ENCODE results near the gene CR1.
"Not testable (repeated sequence)": the region's sequence is repeated elsewhere in the genome, so short reads cannot be mapped to it uniquely, and the experiment has no call there.

The CR1 gene

GRCh38 chr1:207646944-207647579, 151.1 kb downstream of the CR1 start:
- peak; percentile 66 for DNase-seq

GRCh38 chr1:207647671-207648333, 151.8 kb downstream of the CR1 start:
- peak; percentile 25 for DNase-seq

GRCh38 chr1:207648334-207649209, 152.6 kb downstream of the CR1 start:
- DNase-seq: no peak

- DNase-seq: no peak
Measured at GRCh38 chr1:207649210-207649753, 153.3 kb downstream of the CR1 start.

GRCh38 chr1:207649865-207650580, 154.1 kb downstream of the CR1 start:
- no peak for DNase-seq

GRCh38 chr1:207651583-207651982, 155.6 kb downstream of the CR1 start:
- DNase-seq: no peak

- DNase-seq: no peak
Measured at GRCh38 chr1:207654320-207654719, 158.4 kb downstream of the CR1 start.

- DNase-seq: no peak
Measured at GRCh38 chr1:207658408-207658807, 162.5 kb downstream of the CR1 start.

- DNase-seq: no peak
Measured at GRCh38 chr1:207658904-207659485, 163.0 kb downstream of the CR1 start.

- peak; percentile 48 for DNase-seq
Measured at GRCh38 chr1:207659545-207660153, 163.7 kb downstream of the CR1 start.

GRCh38 chr1:207661420-207661819, 165.5 kb downstream of the CR1 start:
- DNase-seq: not testable (repeated sequence)

GRCh38 chr1:207666342-207666741, 170.4 kb downstream of the CR1 start:
- DNase-seq: no peak

GRCh38 chr1:207669528-207670009, 173.6 kb downstream of the CR1 start:
- no peak for DNase-seq

- no peak for DNase-seq
Measured at GRCh38 chr1:207670192-207670591, 174.2 kb downstream of the CR1 start.

GRCh38 chr1:207670997-207671396, 175.0 kb downstream of the CR1 start:
- DNase-seq: no peak

- DNase-seq: peak; percentile 74
Measured at GRCh38 chr1:207672522-207673130, 176.7 kb downstream of the CR1 start.

GRCh38 chr1:207673399-207673798, 177.4 kb downstream of the CR1 start:
- DNase-seq: no peak

- DNase-seq: no peak
Measured at GRCh38 chr1:207676153-207676552, 180.2 kb downstream of the CR1 start.

- not testable (repeated sequence) for DNase-seq
Measured at GRCh38 chr1:207680590-207681388, 184.8 kb downstream of the CR1 start.

- not testable (repeated sequence) for DNase-seq
Measured at GRCh38 chr1:207682872-207683434, 187.0 kb downstream of the CR1 start.

All from DMS153 (cell line).